GM12865 (cell line): ENCODE data around the gene OPCML.

Source experiments
- DNase-seq: peaks from one replicate; pipeline ENCODE4 v3.0.0; 2010; ENCODE audit warnings: low read depth
- H3K4me3 ChIP-seq: 2 replicates; pipeline ENCODE4 v1.5.1; 2011; ENCODE audit warnings: mild to moderate bottlenecking, low read depth, low read length, control low read depth
- CTCF ChIP-seq: IDR thresholded peaks from 2 replicates; pipeline ENCODE4 v1.5.1; 2011; ENCODE audit warnings: low read length, control low read depth, low read depth, inconsistent platforms; ENCODE audit not compliant: insufficient read depth; ENCODE audit errors: missing control alignments

Gene OPCML

DNA sequence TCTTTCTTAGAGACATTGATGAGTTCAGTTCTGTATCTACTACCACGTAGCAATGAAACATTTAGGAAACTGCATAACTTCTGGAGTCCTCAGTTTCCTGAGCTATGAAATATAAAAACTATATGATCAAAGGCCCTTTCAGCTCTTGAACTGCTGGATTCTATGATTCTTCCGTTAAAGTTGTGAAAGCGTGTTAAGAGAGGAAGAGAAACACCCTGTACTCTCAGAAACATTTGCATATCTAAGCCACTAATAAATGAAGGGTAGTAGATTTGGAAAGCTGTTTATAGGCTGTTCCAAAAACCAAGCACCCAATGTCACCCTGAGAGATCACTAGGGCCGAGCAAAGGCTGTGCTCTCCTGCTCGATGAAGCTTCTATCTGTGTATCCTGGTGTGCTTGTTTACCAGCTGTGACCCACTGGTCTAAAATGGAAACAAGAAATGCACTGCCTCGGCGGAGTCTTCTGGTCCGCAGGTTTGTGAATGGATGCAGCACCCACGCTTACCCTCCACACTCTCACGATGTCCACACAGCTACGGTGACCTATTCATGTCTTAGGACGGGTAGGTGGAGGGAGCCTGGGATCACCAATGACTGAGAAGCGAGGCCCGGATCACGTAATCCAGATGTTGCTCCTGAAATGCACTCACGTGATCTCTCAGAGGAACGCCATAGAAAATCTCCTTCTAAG, 325.8 kb downstream of the OPCML start:
- no peak for DNase-seq
- TF ChIP-seq CTCF: no peak
- no peak overlapping the region for H3K4me3 ChIP-seq

DNA sequence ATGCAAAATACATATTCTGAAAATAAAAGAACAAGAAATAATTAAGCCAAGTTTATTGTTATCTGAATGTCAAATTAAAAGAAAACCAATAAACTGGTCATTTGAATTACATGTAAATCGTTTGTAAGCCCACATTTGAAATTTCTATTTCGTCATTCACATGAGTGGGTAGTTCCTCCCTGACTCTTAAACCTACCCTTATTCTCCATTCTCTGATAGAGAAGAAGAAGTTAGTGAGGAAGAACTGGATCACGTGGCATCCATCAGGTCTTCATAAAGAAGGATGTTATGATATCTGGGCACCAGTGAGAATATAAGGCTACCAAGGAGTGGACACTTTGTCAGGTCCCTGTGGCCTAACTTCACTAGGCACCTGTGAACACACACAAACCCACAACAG, 328.1 kb downstream of the OPCML start:
- TF ChIP-seq CTCF: no peak
- DNase-seq: no peak
- no peak overlapping the region for H3K4me3 ChIP-seq

DNA sequence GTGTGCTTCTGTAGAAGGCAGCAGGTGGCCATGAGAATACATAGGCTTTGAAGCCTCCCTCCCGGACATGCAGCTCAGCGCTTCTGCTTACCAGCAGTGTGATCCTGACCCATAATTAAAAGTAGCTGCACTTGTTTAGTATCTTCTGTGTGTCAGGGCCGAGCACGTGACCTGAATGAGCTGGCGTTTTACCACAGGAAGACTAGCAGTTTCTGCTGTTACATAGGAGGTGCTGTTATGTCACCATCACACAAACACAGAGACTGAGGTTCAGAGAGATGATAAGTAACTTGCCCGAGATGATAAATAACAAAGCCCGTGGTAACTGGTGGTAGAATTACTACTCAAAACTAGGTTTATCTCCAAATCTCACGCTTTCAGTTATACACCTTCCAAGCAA, 329.5 kb downstream of the OPCML start:
- no peak for DNase-seq

GRCh38 chr11:133198438-133198837, 333.9 kb downstream of the OPCML start:
- no peak overlapping the region for H3K4me3 ChIP-seq
- TF ChIP-seq CTCF: no peak
- DNase-seq: no peak

More for the DNA sequence above, 329.5 kb downstream of the OPCML start:
- TF ChIP-seq CTCF: no peak
- H3K4me3 ChIP-seq: no peak overlapping the region

DNA sequence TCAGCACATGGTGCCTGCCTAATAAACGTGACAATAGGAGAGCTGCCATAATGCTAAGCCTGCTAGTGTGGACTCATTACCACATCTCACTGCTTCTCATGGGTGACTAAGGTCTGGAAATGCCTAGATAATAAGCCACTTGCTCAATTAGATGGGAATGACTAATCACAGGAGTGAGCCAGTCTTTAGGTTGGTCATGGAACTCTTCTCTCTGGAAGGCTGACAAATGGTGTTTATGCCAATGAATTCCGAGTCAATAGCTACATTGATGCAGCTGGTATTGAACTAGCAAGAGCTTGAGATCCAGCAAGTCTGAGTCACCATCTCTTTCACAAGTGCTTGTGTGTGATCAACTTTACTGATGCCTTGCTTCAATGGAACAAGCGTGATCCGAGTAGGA, 334.9 kb downstream of the OPCML start:
- no peak for DNase-seq
- TF ChIP-seq CTCF: no peak

DNA sequence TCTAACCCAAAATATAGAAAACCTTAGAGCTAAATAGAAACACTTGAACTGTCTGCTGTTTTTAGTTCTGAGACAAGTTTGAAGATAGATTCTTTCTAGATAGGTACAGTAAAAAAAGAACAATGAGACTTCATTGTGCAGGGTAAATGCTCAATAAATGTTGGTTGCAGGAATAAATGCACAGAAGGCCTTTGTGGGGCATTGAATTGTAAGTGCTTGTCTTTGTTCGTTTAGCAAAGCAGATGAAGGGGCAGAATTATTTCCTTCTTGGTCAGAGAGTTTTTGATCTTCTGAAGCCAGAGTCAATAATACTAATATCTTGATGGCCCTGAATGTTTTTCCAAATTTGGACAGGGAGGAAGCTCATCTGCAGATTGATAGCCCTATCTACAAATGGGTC, 340.4 kb downstream of the OPCML start:
- no peak overlapping the region for H3K4me3 ChIP-seq
- DNase-seq: no peak
- no peak for TF ChIP-seq CTCF

More for the DNA sequence above, 334.9 kb downstream of the OPCML start:
- no peak overlapping the region for H3K4me3 ChIP-seq

DNA sequence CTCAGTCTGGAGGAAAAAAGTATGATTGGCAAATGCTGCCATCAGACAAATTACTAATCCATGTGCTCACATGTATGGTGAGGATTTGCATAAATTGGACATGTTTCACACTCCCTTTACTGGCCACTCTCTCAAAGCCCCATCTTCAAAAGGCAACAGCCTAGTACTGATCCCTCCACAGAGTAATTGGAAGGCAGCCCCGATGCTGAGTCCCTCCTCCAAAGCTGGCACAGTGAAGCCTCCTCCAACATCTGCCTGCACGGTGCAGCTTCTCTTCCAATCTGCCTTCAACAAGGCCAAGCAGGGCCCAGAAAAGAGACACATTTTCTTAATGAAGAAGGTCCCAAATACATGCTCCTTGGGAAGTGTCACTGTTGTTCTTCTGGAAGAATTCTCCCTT, 350.6 kb downstream of the OPCML start:
- TF ChIP-seq CTCF: no peak
- DNase-seq: no peak
- H3K4me3 ChIP-seq: no peak overlapping the region
